Small intestine (tissue), 7 donors: ENCODE measurements around the gene STK32A. TPM values are rescaled to one million over a fixed set of nuclear protein-coding genes. Genes with fewer than 3 reads are reported as not detected.

Experiments
- DNase-seq, 2 donors: peaks; one replicate each; pipeline versions ENCODE4 v3.0.0 to v3.0.0-alpha.2; 2013
- FAIRE-seq: peaks from 2 replicates; lab custom pipeline; 2012; peaks lifted over from hg19 to GRCh38; lab: Jason Lieb, UNC
- H3K27ac ChIP-seq, 3 donors: one replicate each; pipeline ENCODE4 v1.5.1; 2013; ENCODE audit warnings: low read length in 2 of 3, mild to moderate bottlenecking in 2 of 3, control low read depth in 1 of 3, inconsistent platforms in 1 of 3, low read depth in 1 of 3, moderate library complexity in 1 of 3
- H3K27me3 ChIP-seq, 3 donors: one replicate each; pipeline ENCODE4 v1.6.1; 2013; ENCODE audit warnings: low read length in 3 of 3, inconsistent platforms in 1 of 3; ENCODE audit not compliant: control insufficient read depth in 3 of 3, insufficient read depth in 3 of 3
- H3K36me3 ChIP-seq, 3 donors: one replicate each; pipeline ENCODE4 v1.6.1; 2013; ENCODE audit warnings: low read length in 3 of 3, inconsistent platforms in 1 of 3, low read depth in 1 of 3, mild to moderate bottlenecking in 1 of 3, moderate library complexity in 1 of 3; ENCODE audit not compliant: control insufficient read depth in 3 of 3, insufficient read depth in 2 of 3
- H3K4me1 ChIP-seq, 3 donors: one replicate each; pipeline ENCODE4 v1.6.1; 2013; ENCODE audit warnings: low read length in 2 of 3, inconsistent platforms in 1 of 3, low read depth in 1 of 3, mild to moderate bottlenecking in 1 of 3, moderate library complexity in 1 of 3; ENCODE audit not compliant: control insufficient read depth in 3 of 3, insufficient read depth in 2 of 3
- H3K4me3 ChIP-seq, 3 donors: one replicate each; pipeline ENCODE4 v1.5.1; 2013; ENCODE audit warnings: low read length in 3 of 3, control low read depth in 1 of 3, inconsistent platforms in 1 of 3, low read depth in 1 of 3, mild to moderate bottlenecking in 1 of 3, moderate library complexity in 1 of 3
- H3K9me3 ChIP-seq, 2 donors: one replicate each; pipeline ENCODE4 v1.6.1; 2013; ENCODE audit warnings: low read depth in 1 of 2, low read length in 1 of 2; ENCODE audit not compliant: control insufficient read depth in 2 of 2, insufficient read depth in 1 of 2
- WGBS, 3 donors: extraction: QIAGEN DNeasy Blood & Tissue Kit; methylation state at CpG; one replicate each; pipeline ENCODE4 v1.1.7; 2013; 5-methylcytosine and 5-hydroxymethylcytosine counted together
- polyA plus RNA-seq, 4 donors: library from polyadenylated mRNA; stranded (reverse) in 3 of 4; unstranded in 1 of 4; fragments of 200-250 nt in 3 of 4; fragments of 120-200 nt in 1 of 4; gene quantifications; one replicate each; pipeline versions ENCODE4 v1.2.1 to v1.2.3, GENCODE V29; 2013
- donor health status: healthy with polysubstance abuse.
- donor health status: control.
- donor health status: control.
- donor health status: Bipolar disorder and iron deficiency.
- donor health status: healthy.

STK32A gene
- polyA plus RNA-seq, 4 donors: 0.27 to 0.92 (median 0.43) TPM; not detected in 1

GRCh38 chr5:147377682-147378081 lies 142.9 kb downstream of the STK32A start:
- Histone ChIP-seq H3K27ac (no peak overlapping the region), H3K4me3 (no peak overlapping the region), H3K36me3 (no peaks in the 10 kb centered on the region), H3K4me1 (no peaks in the 10 kb centered on the region), H3K27me3 (no peaks in the 10 kb centered on the region), H3K9me3 (no peaks in the 10 kb centered on the region)
- DNase-seq (no peak), FAIRE-seq (no peak)
- 76 to 94% (median 88%) methylated on average over 1 of the region's 1 CpG for WGBS, 3 donors

DNA sequence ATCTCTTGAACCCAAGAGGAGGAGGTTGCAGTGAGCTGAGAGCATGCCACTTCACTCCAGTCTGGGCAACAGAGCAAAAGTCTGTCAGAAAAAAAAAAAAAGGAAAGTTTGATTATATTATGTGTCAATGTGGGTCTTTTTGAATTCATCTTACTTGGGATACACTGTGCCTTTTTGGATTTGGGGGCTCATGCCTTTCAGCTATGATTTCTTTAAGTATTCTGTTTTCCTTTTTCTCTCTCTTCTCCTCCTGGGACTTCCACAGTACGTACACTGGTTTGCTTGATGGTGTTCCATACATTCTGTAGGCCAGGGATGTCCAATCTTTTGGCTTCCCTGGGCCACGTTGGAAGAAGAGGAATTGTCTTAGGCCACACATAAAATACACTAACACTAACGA lies 146.7 kb downstream of the STK32A start:
- 83 to 92% (median 90%) methylated on average over 3 of the region's 3 CpGs for WGBS, 3 donors

GRCh38 chr5:147382776-147383175 lies 147.9 kb downstream of the STK32A start:
- 49 to 75% (median 63%) methylated on average over 4 of the region's 4 CpGs for WGBS, 3 donors
- no peak for FAIRE-seq
- H3K27me3 ChIP-seq: no peaks in the 10 kb centered on the region

More for the DNA sequence above, 146.7 kb downstream of the STK32A start:
- Histone ChIP-seq H3K9me3 (no peaks in the 10 kb centered on the region), H3K4me3 (no peak overlapping the region), H3K27ac (no peak overlapping the region), H3K27me3 (no peaks in the 10 kb centered on the region), H3K4me1 (no peaks in the 10 kb centered on the region), H3K36me3 (no peaks in the 10 kb centered on the region)
- DNase-seq: no peak
- no peak for FAIRE-seq

GRCh38 chr5:147384346-147385193 lies 149.7 kb downstream of the STK32A start:
- Histone ChIP-seq H3K27me3 (no peaks in the 10 kb centered on the region), H3K4me1 (no peaks in the 10 kb centered on the region), H3K9me3 (no peaks in the 10 kb centered on the region), H3K36me3 (no peaks in the 10 kb centered on the region), H3K27ac (no peak overlapping the region), H3K4me3 (no peak overlapping the region)
- no peak for FAIRE-seq
- DNase-seq: no peak
- 71 to 77% (median 76%) methylated on average over 6 of the region's 6 CpGs for WGBS, 3 donors

More at GRCh38 chr5:147382776-147383175, 147.9 kb downstream of the STK32A start:
- no peak for DNase-seq
- no peaks in the 10 kb centered on the region for H3K4me1 ChIP-seq
- no peaks in the 10 kb centered on the region for H3K9me3 ChIP-seq
- peak overlapping the region in 1 of 3 donors; percentile 22 for H3K27ac ChIP-seq
- H3K36me3 ChIP-seq: no peaks in the 10 kb centered on the region
- peak overlapping the region in 1 of 3 donors; percentile 31 for H3K4me3 ChIP-seq

- DNase-seq: no peak
- Histone ChIP-seq H3K27ac (no peak overlapping the region), H3K4me3 (no peak overlapping the region), H3K27me3 (no peaks in the 10 kb centered on the region), H3K9me3 (no peaks in the 10 kb centered on the region), H3K4me1 (no peaks in the 10 kb centered on the region), H3K36me3 (no peaks in the 10 kb centered on the region)
- no peak for FAIRE-seq
- 72 to 76% (median 75%) methylated on average over 4 of the region's 4 CpGs for WGBS, 3 donors
These were observed 152.3 kb downstream of the STK32A start for GRCh38 chr5:147387109-147387508.

GRCh38 chr5:147388184-147389108 lies 153.6 kb downstream of the STK32A start:
- Histone ChIP-seq H3K4me3 (no peak overlapping the region), H3K9me3 (no peaks in the 10 kb centered on the region), H3K36me3 (no peaks in the 10 kb centered on the region), H3K4me1 (no peaks in the 10 kb centered on the region), H3K27ac (no peak overlapping the region), H3K27me3 (no peaks in the 10 kb centered on the region)
- DNase-seq (no peak), FAIRE-seq (no peak)
- 35 to 55% (median 52%) methylated on average over 7 of the region's 7 CpGs for WGBS, 3 donors

- Histone ChIP-seq H3K27ac (no peak overlapping the region), H3K27me3 (no peaks in the 10 kb centered on the region), H3K36me3 (peaks cover 0 to 4% (median 0%) of the 10 kb centered on the region in 3 donors), H3K4me3 (no peak overlapping the region), H3K9me3 (no peaks in the 10 kb centered on the region), H3K4me1 (no peaks in the 10 kb centered on the region)
- DNase-seq: no peak
- WGBS, 3 donors: 66 to 83% (median 77%) methylated on average over 3 of the region's 3 CpGs
- no peak for FAIRE-seq
These were observed 155.9 kb downstream of the STK32A start for GRCh38 chr5:147390654-147391225.

DNA sequence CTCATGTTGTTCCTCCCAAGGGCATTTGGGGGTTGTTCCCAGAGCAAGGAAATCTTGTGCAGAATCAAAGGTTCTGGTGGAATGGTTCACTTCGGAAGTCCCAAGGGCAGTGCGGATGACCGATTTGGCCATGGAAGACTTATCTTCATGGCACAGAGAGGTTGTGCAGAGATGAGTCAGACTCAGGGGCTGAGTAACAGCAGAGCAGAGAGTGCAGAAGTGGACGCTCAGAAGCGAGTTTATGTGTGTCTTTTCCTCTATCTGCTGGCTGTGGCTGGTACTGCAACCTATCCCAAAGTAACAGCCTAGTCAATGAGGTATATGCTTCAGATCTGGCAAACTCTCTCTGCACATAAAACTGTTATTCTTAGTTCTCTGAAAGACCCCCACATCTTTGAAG lies 157.0 kb downstream of the STK32A start:
- Histone ChIP-seq H3K4me3 (no peak overlapping the region), H3K36me3 (peaks cover 0 to 8% (median 0%) of the 10 kb centered on the region in 3 donors), H3K27me3 (no peaks in the 10 kb centered on the region), H3K27ac (no peak overlapping the region), H3K9me3 (no peaks in the 10 kb centered on the region), H3K4me1 (no peaks in the 10 kb centered on the region)
- DNase-seq: peak; percentile 37 to 41
- FAIRE-seq: no peak
- 49 to 64% (median 50%) methylated on average over 5 of the region's 5 CpGs for WGBS, 3 donors
